DMS 273 (cell line): ENCODE results near the gene UBE2J2.

Experiments
- DNase-seq: peaks from one replicate; lab custom pipeline; 2025; ENCODE audit not compliant: unreplicated experiment; lab: John Stamatoyannopoulos, UW

Gene UBE2J2

GRCh38 chr1:1242461-1243265 lies 31.0 kb downstream of the UBE2J2 start:
- DNase-seq, result peak; percentile 55

DNA sequence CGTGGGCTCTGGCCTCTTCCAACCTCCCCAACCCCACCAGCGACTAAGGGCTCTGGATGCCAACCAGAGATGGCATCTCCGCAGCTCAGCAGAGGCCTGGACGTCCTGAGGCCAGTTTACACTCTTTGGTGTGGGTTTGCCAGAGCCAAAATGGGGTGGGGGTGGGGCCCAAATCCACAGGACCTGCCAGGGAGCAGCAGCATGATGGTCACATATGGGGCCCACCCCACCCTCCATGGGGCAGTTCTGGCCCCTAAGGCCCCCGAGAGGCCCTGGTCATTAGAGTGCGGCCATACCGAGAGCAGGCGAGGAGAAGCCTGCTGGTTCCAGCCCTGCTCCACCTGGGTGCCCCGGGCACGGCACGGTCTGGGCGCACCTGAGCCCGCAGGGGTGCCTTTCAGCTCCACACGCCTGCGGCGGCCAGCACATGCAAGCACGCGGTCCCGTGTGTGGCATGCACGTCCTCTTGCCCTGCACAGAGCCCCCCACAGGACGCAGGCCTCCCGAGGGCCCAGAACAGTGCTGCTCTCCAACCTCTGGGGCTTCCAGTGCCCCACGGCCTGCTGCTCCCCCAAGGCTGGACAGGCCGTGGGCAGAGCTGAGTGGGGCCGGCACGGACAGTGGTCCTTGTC lies 31.9 kb downstream of the UBE2J2 start:
- DNase-seq, result no peak

DNA sequence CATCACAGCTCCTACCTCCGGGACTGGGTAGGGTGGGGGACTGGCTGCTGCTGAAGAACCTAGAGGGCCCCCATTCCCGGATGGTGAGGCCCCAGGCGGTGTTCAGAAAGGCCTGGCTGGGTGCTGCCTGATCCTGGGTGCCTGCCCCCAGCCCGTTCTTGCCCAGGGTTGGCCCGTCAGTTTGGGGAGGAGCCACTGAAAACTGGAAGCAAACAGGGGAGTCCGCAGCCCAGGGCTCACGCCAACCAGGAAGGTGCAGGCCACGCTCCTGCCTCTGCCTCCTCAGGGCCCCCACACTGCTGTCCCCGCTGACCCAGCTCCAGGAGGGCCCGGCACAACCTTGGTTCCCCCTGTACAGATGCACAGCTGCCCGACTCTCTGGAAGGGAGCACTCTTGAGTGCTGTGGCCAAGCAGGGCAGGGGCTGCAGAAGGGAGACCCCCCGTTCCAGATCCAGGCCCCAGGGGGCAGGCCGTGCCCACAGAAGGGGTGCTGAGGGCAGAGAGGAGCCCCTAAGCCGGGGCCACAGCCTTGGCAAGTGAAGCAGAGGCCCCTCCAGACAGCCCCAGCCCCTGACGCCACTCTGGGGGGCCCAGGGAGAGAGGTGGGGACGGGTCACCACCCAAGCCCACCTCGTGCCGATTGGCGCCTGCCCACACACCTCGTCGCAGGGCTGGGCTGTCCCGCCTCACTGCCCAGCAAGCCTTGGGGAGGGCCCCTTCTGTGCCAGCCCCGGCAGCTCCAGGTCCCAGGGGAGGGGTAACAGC lies 32.6 kb downstream of the UBE2J2 start:
- peak; percentile 63 for DNase-seq

DNA sequence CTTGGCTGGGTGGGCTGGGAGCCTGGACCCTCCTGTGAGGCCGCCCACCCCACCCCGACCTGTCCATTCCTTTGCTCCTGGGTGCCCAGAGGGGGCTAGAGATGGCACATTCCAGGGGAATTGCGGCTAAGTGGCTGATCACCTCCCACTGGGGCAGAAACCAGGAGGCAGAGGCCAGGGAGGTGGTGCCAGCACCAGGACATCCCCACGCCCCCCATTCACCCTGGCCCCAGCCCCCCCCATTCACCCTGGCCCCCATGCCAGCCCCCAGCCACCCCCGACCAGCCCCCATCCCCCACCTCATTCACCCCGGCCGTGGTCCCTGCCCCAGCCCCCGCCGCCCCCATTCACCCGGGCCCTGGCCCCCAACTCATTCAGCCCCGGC lies 33.3 kb downstream of the UBE2J2 start:
- DNase-seq, result no peak

GRCh38 chr1:1239614-1240347 lies 33.9 kb downstream of the UBE2J2 start:
- no peak for DNase-seq

- DNase-seq, result no peak
These were observed 34.4 kb downstream of the UBE2J2 start for GRCh38 chr1:1239227-1239613.

- DNase-seq, result no peak
These were observed 34.9 kb downstream of the UBE2J2 start for GRCh38 chr1:1238702-1239178.

- DNase-seq, result peak; percentile 57
These were observed 35.6 kb downstream of the UBE2J2 start for GRCh38 chr1:1237874-1238701.

- DNase-seq, result no peak
These were observed 36.4 kb downstream of the UBE2J2 start for GRCh38 chr1:1236945-1237873.

DNA sequence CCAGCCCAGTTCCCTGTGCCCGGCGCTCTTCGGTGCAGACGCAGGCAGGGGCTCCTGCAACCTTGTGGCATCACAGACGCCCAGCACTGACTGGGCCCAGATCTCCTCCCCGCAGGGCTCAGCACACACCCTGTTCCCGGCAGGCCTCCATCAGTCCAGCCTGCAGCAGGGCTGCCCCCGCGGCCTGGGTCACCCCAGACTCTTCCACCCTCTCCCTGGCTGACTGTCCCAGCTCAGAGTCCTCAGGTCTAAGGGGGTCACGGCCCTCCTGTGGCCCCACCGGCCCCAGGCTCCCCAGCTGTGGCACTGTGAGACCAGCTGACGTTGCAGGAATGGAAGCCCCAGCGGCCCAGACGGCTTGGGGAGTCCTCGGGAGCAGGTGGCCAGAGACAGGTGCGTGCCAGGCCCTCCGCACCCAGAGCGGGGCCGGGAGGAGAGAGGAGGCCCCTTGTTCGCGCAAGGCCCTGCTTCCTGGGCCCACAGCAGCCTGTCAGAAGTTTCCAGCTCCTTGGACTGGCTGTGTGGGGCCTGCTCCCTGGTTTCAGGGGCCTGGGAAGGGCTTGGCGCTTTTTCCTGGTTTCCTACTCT lies 37.4 kb downstream of the UBE2J2 start:
- peak; percentile 64 for DNase-seq

GRCh38 chr1:1235016-1235744 lies 38.5 kb downstream of the UBE2J2 start:
- DNase-seq, result no peak

- DNase-seq, result no peak
These were observed 39.4 kb downstream of the UBE2J2 start for GRCh38 chr1:1234180-1234808.

DNA sequence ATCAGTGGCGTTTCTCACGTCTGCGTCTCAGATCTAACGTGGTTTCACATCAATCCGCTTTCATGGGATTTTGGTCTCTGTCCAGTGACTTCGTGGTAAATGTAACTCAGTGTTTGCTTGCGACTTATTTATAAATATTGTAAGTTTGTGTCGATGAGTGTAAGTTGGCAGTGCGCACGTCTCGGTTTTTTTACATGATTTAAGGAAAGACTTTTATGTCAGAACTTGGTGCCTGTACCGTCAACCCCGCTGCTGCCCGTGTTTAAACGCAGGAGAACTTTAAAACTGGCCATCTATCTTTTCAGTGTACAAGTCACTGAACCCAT lies 40.1 kb downstream of the UBE2J2 start:
- no peak for DNase-seq

- no peak for DNase-seq
These were observed 40.7 kb downstream of the UBE2J2 start for GRCh38 chr1:1232796-1233566.

DNA sequence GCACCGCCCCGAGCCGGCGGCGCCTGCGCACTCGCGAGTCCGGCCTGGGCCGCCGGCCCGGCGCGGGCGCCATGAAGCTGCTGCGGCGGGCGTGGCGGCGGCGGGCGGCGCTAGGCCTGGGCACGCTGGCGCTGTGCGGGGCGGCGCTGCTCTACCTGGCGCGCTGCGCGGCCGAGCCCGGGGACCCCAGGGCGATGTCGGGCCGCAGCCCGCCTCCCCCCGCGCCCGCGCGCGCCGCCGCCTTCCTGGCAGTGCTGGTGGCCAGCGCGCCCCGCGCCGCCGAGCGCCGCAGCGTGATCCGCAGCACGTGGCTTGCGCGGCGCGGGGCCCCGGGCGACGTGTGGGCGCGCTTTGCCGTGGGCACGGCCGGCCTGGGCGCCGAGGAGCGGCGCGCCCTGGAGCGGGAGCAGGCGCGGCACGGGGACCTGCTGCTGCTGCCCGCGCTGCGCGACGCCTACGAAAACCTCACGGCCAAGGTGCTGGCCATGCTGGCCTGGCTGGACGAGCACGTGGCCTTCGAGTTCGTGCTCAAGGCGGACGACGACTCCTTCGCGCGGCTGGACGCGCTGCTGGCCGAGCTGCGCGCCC lies 41.4 kb downstream of the UBE2J2 start, which contains the start of gene B3GALT6:
Gene B3GALT6 (plus strand): TSS at position 30 of the 588 bp plus-strand sequence. CDS start 42 bp downstream, at position 72.
- DNase-seq, result no peak

DNA sequence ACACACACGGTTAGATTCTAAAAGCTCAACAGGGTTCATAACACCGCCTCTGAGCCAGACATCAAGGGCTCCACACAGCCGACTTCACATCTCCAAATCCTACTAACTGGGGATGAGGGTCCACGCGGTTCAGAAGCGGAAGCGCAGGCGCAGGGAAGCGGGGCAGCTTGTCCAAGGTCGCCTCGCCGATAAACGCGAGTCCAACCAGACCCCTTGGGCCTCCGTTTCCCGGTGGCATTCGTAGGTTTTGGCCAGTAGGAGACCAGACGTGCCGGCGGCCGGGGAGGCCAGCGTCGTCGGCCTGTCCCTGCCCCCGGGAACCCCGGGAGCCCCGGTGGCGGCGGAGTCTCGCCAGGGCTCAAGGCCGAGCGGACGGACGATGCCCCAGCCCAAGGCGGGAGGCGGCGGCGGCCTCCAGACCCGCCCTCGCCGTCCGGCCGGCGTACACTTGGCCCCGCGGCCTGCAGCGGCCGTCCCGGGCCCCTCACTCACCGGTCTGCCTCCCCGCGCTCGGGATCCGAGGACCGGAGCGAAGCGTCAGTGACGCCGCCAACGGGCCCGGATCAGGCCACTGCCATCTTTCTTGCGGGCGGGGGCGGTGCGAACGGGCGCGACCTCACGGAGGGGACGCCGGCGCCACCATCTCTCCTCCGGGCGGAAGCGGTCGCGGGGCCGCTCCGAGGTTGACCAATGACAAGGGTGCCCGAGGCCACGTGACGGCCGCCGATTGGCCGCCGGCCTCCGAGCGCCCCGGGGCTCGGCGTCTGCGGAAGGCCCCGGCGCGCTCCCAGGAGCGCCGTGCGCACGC lies 42.0 kb downstream of the UBE2J2 start, which contains the start of gene SDF4:
Gene SDF4 (minus strand): TSS at position 602 of the 808 bp plus-strand sequence. CDS start 3,229 bp downstream, outside the sequence.
- DNase-seq, result peak; percentile 98
